ENCODE results near the gene CFAP58. TPM values are rescaled to one million over a fixed set of nuclear protein-coding genes. Genes with fewer than 3 reads are reported as not detected.
A peak's percentile ranks its signal among the peaks of the same experiment; 100 is the strongest.

Gene CFAP58
- total and polyA plus RNA-seq, 2 of the 13 experiments (the other 11 are each of a cell fraction or from before 2014, with no cell fraction given) = 0.03 TPM; not detected in 1

DNA sequence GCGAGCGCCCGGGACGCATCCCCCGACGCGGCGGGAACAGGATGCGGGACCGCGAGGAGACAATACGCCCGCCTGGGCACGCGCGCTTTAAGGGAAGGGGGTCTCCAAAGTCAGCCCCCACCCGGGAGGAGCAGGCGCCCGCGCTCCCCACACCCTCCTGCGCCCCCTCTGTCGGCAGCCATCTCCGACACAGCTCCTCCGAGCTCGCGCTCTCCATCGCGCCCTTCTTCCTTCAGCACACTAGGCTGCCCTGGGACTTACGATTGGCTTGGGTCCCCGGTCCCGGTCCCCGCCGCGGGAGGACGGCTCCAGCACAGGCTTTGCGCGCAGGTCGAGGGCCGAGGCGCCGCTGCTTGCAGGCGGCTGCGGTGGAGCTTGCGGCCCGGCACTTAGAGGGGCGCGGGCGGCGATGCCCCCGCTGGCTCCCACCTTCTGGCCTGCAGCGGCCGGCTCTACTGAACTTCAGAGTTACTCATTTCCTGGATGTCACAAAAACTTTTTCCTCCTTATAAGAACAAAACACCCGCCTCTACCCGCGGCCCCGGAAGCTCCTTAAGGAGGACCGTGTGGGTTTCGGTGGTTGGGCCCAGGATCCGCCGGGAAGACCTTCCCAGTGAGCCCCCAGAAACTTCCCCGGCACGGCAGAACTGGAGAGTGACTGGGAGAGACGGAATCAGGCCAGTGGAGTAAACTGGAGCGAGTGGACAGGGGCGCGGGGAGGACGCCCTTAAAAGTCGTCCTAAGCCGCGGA, 15.5 kb upstream of the CFAP58 start, which contains the start of gene ITPRIP (continued):
- TF ChIP-seq FOXK1 (CRISPR knock-in tag; IDR thresholded peaks at IDR 0.05; ENCODE audit: borderline replicate concordance, low read depth) (no peak), ZMYM2 (CRISPR knock-in tag; IDR thresholded peaks at IDR 0.05) (no peak), FOXO1 (CRISPR knock-in tag; IDR thresholded peaks at IDR 0.05) (no peak), SRF (IDR thresholded peaks at IDR 0.05; ENCODE audit: low read depth, low read length) (peak; percentile 64; the same call in 1 of the 2 replicates), ZNF790 (CRISPR knock-in tag; IDR thresholded peaks at IDR 0.05; ENCODE audit: borderline replicate concordance) (peak; percentile 80; the same call in 1 of the 2 replicates), MYC (CRISPR knock-in tag; IDR thresholded peaks at IDR 0.05; ENCODE audit: borderline replicate concordance) (peak; percentile 69), ZFP36L1 (CRISPR knock-in tag; IDR thresholded peaks at IDR 0.05) (no peak), ZNF562 (CRISPR knock-in tag; IDR thresholded peaks at IDR 0.05; ENCODE audit: borderline replicate concordance) (no peak), PCBP1 (IDR thresholded peaks at IDR 0.05; ENCODE audit: borderline replicate concordance, low read depth, low read length) (no peak), HNRNPK (IDR thresholded peaks at IDR 0.05; ENCODE audit: low read depth, low read length, poor library complexity, severe bottlenecking) (peak; percentile 32), HNRNPL (IDR thresholded peaks at IDR 0.05; ENCODE audit: low read depth, low read length) (no peak), ZNF33A (CRISPR knock-in tag; IDR thresholded peaks at IDR 0.05; ENCODE audit: borderline replicate concordance) (no peak), ZNF839 (CRISPR knock-in tag; IDR thresholded peaks at IDR 0.05; ENCODE audit: borderline replicate concordance) (no peak; the same call in 1 of the 2 replicates), ZNF530 (CRISPR knock-in tag; IDR thresholded peaks at IDR 0.05; ENCODE audit: low read depth) (no peak), ZNF33B (CRISPR knock-in tag; IDR thresholded peaks at IDR 0.05) (no peak), ZNF788 (CRISPR knock-in tag; IDR thresholded peaks at IDR 0.05; ENCODE audit: borderline replicate concordance) (no peak)
- TF ChIP-seq, protein P1, sequence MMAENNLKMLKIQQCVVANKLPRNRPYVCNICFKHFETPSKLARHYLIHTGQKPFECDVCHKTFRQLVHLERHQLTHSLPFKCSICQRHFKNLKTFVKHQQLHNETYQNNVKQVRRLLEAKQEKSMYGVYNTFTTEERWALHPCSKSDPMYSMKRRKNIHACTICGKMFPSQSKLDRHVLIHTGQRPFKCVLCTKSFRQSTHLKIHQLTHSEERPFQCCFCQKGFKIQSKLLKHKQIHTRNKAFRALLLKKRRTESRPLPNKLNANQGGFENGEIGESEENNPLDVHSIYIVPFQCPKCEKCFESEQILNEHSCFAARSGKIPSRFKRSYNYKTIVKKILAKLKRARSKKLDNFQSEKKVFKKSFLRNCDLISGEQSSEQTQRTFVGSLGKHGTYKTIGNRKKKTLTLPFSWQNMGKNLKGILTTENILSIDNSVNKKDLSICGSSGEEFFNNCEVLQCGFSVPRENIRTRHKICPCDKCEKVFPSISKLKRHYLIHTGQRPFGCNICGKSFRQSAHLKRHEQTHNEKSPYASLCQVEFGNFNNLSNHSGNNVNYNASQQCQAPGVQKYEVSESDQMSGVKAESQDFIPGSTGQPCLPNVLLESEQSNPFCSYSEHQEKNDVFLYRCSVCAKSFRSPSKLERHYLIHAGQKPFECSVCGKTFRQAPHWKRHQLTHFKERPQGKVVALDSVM (CRISPR knock-in tag; IDR thresholded peaks at IDR 0.05) = no peak; the same call in 1 of the 2 replicates
- TF ChIP-seq, protein P2, sequence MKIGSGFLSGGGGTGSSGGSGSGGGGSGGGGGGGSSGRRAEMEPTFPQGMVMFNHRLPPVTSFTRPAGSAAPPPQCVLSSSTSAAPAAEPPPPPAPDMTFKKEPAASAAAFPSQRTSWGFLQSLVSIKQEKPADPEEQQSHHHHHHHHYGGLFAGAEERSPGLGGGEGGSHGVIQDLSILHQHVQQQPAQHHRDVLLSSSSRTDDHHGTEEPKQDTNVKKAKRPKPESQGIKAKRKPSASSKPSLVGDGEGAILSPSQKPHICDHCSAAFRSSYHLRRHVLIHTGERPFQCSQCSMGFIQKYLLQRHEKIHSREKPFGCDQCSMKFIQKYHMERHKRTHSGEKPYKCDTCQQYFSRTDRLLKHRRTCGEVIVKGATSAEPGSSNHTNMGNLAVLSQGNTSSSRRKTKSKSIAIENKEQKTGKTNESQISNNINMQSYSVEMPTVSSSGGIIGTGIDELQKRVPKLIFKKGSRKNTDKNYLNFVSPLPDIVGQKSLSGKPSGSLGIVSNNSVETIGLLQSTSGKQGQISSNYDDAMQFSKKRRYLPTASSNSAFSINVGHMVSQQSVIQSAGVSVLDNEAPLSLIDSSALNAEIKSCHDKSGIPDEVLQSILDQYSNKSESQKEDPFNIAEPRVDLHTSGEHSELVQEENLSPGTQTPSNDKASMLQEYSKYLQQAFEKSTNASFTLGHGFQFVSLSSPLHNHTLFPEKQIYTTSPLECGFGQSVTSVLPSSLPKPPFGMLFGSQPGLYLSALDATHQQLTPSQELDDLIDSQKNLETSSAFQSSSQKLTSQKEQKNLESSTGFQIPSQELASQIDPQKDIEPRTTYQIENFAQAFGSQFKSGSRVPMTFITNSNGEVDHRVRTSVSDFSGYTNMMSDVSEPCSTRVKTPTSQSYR (CRISPR knock-in tag; IDR thresholded peaks at IDR 0.05; ENCODE audit: borderline replicate concordance) = no peak
- TF ChIP-seq, protein P3, sequence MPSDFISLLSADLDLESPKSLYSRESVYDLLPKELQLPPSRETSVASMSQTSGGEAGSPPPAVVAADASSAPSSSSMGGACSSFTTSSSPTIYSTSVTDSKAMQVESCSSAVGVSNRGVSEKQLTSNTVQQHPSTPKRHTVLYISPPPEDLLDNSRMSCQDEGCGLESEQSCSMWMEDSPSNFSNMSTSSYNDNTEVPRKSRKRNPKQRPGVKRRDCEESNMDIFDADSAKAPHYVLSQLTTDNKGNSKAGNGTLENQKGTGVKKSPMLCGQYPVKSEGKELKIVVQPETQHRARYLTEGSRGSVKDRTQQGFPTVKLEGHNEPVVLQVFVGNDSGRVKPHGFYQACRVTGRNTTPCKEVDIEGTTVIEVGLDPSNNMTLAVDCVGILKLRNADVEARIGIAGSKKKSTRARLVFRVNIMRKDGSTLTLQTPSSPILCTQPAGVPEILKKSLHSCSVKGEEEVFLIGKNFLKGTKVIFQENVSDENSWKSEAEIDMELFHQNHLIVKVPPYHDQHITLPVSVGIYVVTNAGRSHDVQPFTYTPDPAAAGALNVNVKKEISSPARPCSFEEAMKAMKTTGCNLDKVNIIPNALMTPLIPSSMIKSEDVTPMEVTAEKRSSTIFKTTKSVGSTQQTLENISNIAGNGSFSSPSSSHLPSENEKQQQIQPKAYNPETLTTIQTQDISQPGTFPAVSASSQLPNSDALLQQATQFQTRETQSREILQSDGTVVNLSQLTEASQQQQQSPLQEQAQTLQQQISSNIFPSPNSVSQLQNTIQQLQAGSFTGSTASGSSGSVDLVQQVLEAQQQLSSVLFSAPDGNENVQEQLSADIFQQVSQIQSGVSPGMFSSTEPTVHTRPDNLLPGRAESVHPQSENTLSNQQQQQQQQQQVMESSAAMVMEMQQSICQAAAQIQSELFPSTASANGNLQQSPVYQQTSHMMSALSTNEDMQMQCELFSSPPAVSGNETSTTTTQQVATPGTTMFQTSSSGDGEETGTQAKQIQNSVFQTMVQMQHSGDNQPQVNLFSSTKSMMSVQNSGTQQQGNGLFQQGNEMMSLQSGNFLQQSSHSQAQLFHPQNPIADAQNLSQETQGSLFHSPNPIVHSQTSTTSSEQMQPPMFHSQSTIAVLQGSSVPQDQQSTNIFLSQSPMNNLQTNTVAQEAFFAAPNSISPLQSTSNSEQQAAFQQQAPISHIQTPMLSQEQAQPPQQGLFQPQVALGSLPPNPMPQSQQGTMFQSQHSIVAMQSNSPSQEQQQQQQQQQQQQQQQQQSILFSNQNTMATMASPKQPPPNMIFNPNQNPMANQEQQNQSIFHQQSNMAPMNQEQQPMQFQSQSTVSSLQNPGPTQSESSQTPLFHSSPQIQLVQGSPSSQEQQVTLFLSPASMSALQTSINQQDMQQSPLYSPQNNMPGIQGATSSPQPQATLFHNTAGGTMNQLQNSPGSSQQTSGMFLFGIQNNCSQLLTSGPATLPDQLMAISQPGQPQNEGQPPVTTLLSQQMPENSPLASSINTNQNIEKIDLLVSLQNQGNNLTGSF (CRISPR knock-in tag; IDR thresholded peaks at IDR 0.05) = no peak
